GM21381 (cell line): ENCODE data around the gene ACOX3.

Source experiments
- ATAC-seq: cut with Tn5 transposase; IDR thresholded peaks from one replicate; pipeline ENCODE4 v1.9.1; 2021; ENCODE audit warnings: mild to moderate bottlenecking, moderate library complexity; ENCODE audit not compliant: unreplicated experiment

The ACOX3 gene

GRCh38 chr4:8328456-8328855 lies 112.1 kb downstream of the ACOX3 start:
- ATAC-seq = no peak

DNA sequence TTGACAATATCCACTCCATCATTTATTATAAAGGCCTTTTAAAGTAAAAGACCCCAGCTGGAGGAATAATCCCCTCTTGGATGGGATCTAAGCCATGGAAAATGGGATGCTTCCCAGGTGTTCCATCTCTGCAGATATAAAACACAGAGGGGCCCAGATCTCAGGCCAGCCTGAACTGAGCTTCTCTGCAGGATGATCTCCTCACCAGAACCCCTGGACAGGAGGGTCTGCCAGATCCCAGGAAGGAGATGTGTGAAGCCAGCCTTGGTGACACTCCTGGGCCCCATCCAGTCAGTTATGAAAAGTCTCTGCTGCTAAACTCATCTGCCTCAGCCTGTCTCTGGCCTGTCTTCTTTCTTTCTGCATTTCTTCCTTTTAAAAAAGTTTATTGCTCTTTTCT lies 114.3 kb downstream of the ACOX3 start:
- no peak for ATAC-seq

- no peak for ATAC-seq
Observed at GRCh38 chr4:8325291-8325973, 115.1 kb downstream of the ACOX3 start.

DNA sequence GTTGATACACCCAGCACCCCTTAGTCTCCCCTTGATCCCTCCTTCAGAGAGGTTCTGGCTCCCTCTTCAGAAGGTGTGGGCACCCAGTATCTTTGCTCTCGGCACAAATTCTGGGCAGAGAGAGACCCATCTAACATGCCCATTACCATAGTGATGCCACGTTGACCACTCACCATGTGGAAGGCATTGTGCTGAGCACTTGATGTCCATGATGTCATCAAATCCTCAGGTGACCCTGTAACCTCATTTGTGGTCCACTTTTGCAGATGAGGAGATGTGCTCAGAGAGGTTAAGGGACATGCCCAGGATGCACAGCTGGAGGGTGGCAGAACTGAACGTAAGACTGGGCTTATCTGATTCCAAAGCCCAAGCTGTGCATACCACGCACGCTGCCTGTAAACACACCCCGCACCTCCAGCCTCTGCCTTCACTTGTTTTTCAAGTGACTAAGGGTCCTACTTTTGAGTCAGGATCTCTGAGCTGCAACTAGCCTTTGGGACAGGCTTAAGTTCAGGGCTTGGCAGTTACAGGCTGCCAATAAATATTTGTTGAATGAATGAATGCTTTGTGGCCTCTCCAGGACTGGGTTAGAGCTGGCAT lies 115.8 kb downstream of the ACOX3 start:
- ATAC-seq = no peak

GRCh38 chr4:8323947-8324555 lies 116.5 kb downstream of the ACOX3 start:
- ATAC-seq = no peak

- ATAC-seq = no peak
Observed at GRCh38 chr4:8322794-8323704, 117.5 kb downstream of the ACOX3 start.

- ATAC-seq = no peak
Observed at GRCh38 chr4:8321771-8322170, 118.8 kb downstream of the ACOX3 start.

GRCh38 chr4:8321220-8321619 lies 119.3 kb downstream of the ACOX3 start:
- no peak for ATAC-seq

- no peak for ATAC-seq
Observed at GRCh38 chr4:8320386-8320750, 120.2 kb downstream of the ACOX3 start.

- no peak for ATAC-seq
Observed at GRCh38 chr4:8319731-8320385, 120.7 kb downstream of the ACOX3 start.

DNA sequence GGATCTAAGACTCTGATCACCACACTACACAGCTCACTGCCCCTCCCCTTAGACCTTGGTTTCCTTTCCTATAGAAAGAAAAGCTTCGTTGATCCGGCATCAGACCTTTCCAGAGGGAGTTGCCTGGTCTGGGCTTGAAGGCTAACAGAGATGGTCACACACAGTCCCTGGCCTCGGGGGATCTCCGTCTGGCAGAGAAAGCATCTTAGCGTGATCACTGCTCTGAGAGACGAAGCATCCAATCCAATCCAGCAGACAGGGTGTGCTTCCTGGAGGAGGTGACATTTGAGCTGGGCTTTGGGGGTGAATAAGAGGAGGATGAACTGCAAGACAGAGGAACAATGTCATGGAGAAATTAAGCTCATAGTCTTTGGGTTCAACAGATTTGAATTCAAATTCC lies 121.5 kb downstream of the ACOX3 start:
- no peak for ATAC-seq

GRCh38 chr4:8318509-8318908 lies 122.0 kb downstream of the ACOX3 start:
- ATAC-seq = no peak

GRCh38 chr4:8317474-8317873 lies 123.0 kb downstream of the ACOX3 start:
- ATAC-seq = no peak

GRCh38 chr4:8316911-8317351 lies 123.6 kb downstream of the ACOX3 start:
- no peak for ATAC-seq
